Measurements from ENCODE around the gene PALLD. TPM values are rescaled to one million over a fixed set of nuclear protein-coding genes. Genes with fewer than 3 reads are reported as not detected.

The PALLD gene
- total and polyA plus RNA-seq, 2 donors (not counting 3 experiments of a cell fraction or from before 2014, with no cell fraction given), result 13.4 to 48.2 TPM

DNA sequence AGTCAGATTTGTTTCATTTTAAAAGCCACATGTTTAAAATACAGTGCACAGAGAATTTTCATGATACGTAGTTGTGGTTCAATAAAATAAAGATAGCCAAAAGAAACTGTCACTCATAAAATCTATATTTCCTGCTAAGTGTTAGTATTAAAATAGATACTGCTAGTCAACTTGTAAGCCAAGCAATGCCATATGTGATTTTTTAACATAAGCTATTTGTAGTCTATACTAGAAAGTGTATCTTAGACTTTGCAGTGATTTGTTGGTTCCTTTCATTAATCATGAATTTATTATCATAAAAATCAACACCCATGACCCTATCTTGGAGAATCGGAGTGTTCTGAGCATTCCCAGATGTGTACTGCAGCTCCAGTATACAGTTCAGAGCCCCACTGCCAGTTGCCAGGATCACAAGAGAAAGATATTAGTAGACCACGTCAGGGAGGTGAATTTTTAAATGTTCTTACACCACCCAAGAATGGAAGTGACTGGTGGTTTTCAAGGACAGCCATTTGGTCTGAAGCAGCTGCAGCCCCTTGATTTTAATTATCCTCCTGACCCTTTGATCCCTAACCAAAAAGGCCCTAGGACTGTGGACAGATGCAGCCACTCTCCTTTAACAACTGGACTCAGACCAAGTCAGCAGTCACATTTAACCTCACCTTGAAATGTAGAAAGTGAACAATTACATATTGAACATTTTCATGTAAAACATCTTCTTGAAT, 163.1 kb downstream of the PALLD start:
- no TSS peak for BruUV-seq (replicated peaks)
- no peaks in the 10 kb centered on the region for H3K27me3 ChIP-seq (ENCODE audit: control insufficient read depth in 2 of 2, insufficient read depth in 2 of 2, low read length in 2 of 2)
- H3K9ac ChIP-seq (replicated peaks; ENCODE audit: extremely low read depth, insufficient read depth, low read length), result no peak overlapping the region
- ChIA-PET CTCF (interaction anchor here (0.9 to 2.3 kb wide), 2 partner anchors 40 to 75 kb away, joined by 3 to 7 read pairs; no protein-coding TSS in a partner anchor), POLR2A (no interaction called here)
- no peak overlapping the region for H2AFZ ChIP-seq (ENCODE audit: low read depth, low read length)
- no peak overlapping the region for H3K4me2 ChIP-seq (ENCODE audit: insufficient read depth, low read length)
- H3K4me3 ChIP-seq (replicated peaks in 1 of 3; ENCODE audit: insufficient read depth in 1 of 3, low read depth in 1 of 3, low read length in 3 of 3), result no peak overlapping the region
- dilution Hi-C loops (cut with MboI; ENCODE audit: extremely low pct_ligation_motif_present, low sequenced_read_pairs), result no loop called here
- no peak for TF ChIP-seq JUN (IDR thresholded peaks at IDR 0.05; ENCODE audit: borderline replicate concordance, insufficient read depth, insufficient read length, low read depth)
- TF ChIP-seq EZH2 (IDR thresholded peaks at IDR 0.05; ENCODE audit: borderline replicate concordance, low read depth, low read length, severe bottlenecking), result no peak
- TF ChIP-seq, protein P1, sequence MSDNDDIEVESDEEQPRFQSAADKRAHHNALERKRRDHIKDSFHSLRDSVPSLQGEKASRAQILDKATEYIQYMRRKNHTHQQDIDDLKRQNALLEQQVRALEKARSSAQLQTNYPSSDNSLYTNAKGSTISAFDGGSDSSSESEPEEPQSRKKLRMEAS (IDR thresholded peaks at IDR 0.05; ENCODE audit: insufficient read depth, insufficient read length), result no peak
- TF ChIP-seq, protein P2, sequence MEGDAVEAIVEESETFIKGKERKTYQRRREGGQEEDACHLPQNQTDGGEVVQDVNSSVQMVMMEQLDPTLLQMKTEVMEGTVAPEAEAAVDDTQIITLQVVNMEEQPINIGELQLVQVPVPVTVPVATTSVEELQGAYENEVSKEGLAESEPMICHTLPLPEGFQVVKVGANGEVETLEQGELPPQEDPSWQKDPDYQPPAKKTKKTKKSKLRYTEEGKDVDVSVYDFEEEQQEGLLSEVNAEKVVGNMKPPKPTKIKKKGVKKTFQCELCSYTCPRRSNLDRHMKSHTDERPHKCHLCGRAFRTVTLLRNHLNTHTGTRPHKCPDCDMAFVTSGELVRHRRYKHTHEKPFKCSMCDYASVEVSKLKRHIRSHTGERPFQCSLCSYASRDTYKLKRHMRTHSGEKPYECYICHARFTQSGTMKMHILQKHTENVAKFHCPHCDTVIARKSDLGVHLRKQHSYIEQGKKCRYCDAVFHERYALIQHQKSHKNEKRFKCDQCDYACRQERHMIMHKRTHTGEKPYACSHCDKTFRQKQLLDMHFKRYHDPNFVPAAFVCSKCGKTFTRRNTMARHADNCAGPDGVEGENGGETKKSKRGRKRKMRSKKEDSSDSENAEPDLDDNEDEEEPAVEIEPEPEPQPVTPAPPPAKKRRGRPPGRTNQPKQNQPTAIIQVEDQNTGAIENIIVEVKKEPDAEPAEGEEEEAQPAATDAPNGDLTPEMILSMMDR (IDR thresholded peaks at IDR 0.05; ENCODE audit: extremely low read depth in 1 of 2, insufficient read depth in 1 of 2, low read depth in 1 of 2, low read length in 2 of 2), result no peak
- TF ChIP-seq POLR2AphosphoS5 (IDR thresholded peaks at IDR 0.05; ENCODE audit: insufficient read depth, low read depth, low read length), result no peak
- TF ChIP-seq MYC (IDR thresholded peaks at IDR 0.05; ENCODE audit: low read depth, low read length), result no peak
- TF ChIP-seq POLR2A (IDR thresholded peaks at IDR 0.05; ENCODE audit: low read depth, low read length), result no peak
- no peaks in the 10 kb centered on the region for H3K79me2 ChIP-seq (ENCODE audit: control insufficient read depth, insufficient read depth, low read length)
- no peaks in the 10 kb centered on the region for H3K9me3 ChIP-seq (replicated peaks; ENCODE audit: control insufficient read depth, insufficient read depth, low read length)
- no peaks in the 10 kb centered on the region for H3K9me1 ChIP-seq (replicated peaks; ENCODE audit: control insufficient read depth, extremely low read depth, insufficient read depth, low read length)
- no peaks in the 10 kb centered on the region for H4K20me1 ChIP-seq (replicated peaks; ENCODE audit: control insufficient read depth, extremely low read depth, insufficient read depth, low read length)
- no peaks in the 10 kb centered on the region for H3K4me1 ChIP-seq (ENCODE audit: control insufficient read depth, extremely low read depth, insufficient read depth, low read length)
- H3K36me3 ChIP-seq (ENCODE audit: control insufficient read depth in 2 of 2, extremely low read depth in 1 of 2, insufficient read depth in 2 of 2, low read length in 2 of 2), result no peaks in the 10 kb centered on the region
- intact Hi-C loops (cut with micrococcal nuclease), result no loop called here
- DNase-seq (ENCODE audit: low read depth, low spot score), result no peak
- FAIRE-seq, result no peak
- no peak overlapping the region for H3K27ac ChIP-seq (ENCODE audit: insufficient read depth, low read depth, low read length)

Measured in endothelial cell of umbilical vein (primary cell).